ENCODE measurements around the gene MYL3.
"Not testable (repeated sequence)": the region's sequence is repeated elsewhere in the genome, so short reads cannot be mapped to it uniquely, and the experiment has no call there.

MYL3 gene

DNA sequence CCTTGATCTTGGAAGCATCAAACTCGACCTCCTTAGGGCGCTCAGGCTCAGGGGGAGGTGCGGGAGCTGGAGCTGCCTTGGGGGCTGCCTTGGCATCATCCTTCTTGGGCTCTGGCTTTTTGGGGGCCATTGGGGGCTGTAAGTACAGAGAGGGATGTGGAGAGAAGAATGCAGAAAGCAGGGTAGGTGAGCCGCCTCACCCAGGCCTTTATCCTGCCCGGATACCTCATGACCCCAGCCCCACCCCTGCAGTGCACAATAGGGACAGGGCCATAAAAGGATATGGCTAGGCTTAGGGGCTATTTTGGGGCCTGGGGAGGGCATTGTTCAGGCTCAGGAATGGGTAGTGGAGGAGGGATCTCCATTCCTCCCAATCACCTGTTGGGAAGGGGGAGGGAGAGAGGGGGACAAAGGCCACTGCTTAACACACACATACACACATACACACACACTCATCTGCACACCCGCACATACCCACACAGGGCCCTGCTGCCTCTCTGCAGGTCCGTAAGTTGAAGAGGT, at the start of gene MYL3:
Gene MYL3 (minus strand): TSS at position 184 of the 522 bp plus-strand sequence. CDS start 54 bp downstream, at position 130.
- DNase-seq (ENCODE audit: low read depth in 2 of 3, low spot score in 1 of 3) = no peak

DNA sequence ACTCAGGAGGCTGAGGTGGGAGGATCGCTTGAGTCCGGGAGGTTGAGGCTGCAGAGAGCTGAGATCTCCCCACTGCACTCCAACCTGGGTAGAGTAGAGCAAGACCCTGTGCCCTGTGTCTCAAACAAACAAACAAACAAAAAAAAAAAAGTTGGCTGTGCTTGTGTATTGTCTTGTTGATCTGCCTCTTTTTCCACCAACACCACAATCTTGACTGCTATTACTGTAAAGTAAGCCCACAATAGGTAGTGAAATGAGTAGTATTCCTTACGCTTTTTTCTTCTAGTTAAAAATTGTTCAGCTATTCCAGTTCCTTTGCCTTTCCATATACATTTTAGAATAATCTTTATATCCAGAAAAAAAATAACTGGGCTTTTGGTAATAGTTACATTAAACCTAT, 49.7 kb upstream of the MYL3 start:
- DNase-seq (ENCODE audit: low read depth in 2 of 3, low spot score in 1 of 3) = no peak

DNA sequence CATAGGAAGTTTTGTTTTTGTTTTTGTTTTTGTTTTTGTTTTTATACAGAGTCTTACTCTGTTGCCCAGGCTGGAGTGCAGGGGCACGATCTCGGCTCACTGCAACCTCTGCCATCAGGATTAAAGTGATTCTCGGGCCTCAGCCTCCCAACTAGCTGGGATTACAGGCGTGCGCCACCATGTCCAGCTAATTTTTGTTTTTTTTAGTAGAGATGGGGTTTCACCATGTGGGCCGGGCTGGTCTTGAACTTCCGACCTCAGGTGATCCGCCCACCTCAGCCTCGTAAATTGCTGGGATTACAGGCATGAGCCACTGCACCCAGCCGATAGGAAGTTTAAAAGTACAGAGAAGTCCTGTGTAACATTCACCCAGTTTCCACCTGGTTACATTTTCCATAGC, 47.7 kb upstream of the MYL3 start:
- not testable (repeated sequence) for DNase-seq (ENCODE audit: low read depth in 2 of 3, low spot score in 1 of 3)

DNA sequence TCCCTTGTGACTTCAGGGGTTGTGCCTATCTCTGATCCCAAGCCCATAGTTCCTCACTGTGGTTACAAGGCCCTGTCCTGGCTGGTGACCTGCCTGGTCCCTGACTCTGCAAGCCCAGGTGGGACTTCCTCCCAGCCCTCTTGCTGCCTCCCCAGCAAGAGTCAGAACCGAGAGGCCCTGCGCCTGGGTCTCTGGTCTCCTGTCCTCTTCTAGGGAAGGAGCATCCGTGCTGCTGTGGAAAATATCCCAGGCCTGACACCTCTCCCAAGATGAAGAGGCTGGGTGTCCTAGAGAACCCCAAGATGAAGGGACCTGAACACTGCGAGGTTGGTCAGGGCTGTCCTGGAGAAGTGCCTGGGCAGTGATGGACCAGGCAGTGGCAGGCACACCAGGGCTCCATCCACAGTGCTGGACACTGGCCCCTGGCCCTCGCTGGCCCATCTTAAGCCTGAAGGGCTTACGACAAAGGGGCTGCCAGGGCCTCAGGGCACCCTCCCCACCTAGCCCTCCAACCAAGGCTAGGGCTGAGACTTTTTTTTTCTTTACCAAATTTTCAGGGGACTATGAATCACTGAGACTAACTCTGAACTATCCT, 47.0 kb upstream of the MYL3 start:
- DNase-seq (ENCODE audit: low read depth in 2 of 3, low spot score in 1 of 3) = no peak

DNA sequence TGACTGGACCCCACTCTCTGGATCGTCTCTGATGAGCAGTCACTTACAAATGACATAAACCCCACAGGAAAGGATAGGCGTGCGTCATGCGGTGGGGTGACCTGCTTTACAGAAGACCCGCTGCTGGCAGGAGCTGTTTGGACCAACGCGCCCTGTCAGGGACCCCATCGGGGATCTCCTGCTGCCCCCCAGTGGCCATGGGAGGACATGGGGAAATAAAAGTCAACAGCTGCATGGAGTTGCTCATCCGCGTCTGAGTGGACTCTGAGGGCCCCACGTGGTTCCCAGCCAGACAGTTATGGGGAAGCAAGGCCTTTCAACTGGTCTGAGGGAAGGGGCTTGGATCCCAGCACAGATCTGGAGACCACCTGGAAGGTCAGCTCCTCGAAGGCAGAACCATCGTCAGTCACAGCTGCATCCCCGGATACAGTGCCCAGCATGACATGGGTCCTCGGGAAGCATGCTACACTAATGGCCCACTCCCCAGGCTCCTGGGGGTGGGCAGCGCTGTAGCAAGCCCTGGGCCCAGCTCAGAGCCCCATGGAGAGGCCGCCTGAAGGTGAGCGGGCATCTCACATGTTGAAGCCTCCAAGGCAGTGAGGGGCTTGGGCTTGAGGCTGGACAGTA, 46.4 kb upstream of the MYL3 start:
- peak; percentile 73 to 76 (median 74) for DNase-seq (ENCODE audit: low read depth in 2 of 3, low spot score in 1 of 3)

DNA sequence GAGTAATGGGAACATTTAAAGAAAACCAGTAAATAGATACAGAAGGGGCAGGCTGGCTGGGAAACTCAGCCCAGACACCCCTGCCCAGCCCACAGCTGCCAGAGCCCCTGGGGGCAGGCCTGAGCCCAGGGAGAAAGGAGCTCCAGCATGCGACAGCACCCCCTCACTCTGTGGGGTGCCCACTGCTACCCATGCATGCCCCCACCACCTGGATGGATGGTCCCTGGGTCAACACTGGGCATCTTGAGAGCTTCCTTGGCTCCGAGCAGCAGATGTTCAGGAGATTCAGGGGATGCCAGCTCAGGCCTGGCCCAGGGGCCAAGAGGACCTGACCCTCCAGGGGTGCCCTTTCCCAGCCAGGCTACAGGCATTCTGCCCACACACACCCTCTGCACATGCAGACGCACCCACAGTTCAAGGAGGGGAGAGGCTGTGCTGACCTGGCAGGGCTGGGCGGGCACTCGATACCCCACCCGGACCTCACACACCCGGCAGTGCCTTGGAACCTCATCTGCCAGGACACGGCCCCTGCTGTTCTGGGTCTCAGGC, 45.8 kb upstream of the MYL3 start:
- no peak for DNase-seq (ENCODE audit: low read depth in 2 of 3, low spot score in 1 of 3)

DNA sequence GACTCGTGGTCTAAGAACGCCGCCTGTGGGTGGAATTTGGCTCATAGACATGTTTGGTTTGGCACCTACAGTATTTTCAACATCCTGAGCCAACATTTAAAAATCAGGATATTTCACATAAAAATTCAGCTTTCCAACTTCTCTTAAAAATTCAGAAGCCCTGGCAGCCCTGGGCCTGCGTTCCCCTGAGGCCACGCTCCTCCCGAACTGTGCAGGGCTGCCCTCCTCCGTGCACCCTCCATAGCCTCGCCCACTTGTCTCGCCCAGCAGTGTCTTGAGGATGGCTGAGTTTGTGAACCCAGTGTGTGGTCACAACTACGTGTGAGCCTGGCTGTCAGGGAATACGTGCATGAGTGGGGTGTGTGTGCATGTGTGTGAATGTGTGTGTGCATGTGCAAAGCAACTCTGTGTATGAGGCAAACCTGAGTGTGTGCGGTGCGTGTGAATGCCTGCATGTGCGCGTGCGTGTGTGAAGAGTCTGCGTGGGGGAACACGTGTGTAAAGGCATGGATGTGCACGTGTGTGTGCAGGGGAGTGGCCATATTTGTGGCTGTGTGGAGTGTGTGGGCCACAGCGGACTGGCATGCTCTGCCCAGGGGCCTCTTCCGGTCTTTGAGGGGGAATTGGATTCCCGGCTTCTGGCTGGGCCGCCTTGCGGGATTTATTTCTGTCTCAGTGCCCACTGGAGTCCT, 45.2 kb upstream of the MYL3 start:
- no peak for DNase-seq (ENCODE audit: low read depth in 2 of 3, low spot score in 1 of 3)

DNA sequence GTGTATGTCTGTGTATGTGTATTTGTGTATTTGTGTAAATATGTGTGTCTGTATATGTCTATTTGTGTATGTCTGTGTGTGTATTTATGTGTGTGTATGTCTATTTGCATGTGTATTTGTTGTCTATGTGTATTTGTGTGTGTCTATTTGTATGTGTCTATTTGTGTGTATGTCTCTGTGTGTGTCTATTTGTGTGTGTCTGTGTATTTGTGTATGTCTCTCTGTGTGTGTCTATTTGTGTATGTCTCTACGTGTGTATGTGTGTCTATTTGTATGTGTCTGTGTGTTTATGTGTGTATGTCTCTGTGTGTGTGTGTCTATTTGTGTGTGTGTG, 44.7 kb upstream of the MYL3 start:
- DNase-seq (ENCODE audit: low read depth in 2 of 3, low spot score in 1 of 3) = no peak

DNA sequence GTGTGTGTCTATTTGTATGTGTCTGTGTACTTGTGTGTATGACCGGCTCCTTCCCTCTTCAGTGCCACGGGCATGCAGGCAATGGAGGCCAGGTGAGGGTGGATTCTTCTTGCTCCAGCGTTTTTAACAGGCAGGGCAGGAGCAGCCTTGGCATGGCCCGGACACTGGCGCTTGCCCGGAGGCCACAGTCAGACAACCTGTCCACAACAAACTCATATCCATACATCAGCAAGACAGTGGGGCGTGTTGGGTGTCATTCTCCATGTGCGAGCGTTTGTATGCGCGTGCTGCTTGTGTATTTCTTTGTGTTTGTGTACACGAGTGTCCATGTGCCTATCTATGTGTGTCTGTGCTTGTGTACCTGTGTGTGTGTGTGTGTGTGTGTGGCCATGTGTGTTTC, 44.0 kb upstream of the MYL3 start:
- no peak for DNase-seq (ENCODE audit: low read depth in 2 of 3, low spot score in 1 of 3)

DNA sequence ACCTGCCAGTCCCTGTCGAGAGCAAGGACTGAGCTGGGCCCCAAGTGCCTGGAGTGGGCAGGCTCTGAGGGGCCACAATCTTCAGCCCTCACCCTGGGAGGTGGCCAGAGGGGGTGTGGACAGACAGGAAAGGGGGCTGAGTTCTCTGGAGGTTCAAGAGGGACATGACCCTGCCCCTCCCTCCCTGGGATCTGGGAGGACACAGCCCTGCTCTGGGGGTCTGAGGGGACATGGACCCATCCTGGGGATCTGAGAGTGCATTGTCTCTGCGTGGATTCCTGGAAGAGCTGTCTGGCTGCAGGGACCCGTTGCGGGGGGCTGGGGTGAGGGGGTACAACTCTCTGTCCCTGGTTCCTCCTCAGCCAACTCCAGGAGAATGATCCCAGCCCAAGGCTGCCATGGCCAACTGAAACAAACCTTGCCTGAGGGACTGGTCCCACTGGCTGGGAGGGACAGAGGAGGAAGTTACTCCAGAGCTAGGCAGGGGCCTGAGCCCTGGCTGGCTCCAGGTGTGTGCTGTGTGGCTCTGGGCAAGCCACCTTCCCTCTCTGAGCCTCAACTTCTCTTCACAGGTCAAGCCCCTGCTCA, 43.3 kb upstream of the MYL3 start:
- DNase-seq (ENCODE audit: low read depth in 2 of 3, low spot score in 1 of 3) = no peak

DNA sequence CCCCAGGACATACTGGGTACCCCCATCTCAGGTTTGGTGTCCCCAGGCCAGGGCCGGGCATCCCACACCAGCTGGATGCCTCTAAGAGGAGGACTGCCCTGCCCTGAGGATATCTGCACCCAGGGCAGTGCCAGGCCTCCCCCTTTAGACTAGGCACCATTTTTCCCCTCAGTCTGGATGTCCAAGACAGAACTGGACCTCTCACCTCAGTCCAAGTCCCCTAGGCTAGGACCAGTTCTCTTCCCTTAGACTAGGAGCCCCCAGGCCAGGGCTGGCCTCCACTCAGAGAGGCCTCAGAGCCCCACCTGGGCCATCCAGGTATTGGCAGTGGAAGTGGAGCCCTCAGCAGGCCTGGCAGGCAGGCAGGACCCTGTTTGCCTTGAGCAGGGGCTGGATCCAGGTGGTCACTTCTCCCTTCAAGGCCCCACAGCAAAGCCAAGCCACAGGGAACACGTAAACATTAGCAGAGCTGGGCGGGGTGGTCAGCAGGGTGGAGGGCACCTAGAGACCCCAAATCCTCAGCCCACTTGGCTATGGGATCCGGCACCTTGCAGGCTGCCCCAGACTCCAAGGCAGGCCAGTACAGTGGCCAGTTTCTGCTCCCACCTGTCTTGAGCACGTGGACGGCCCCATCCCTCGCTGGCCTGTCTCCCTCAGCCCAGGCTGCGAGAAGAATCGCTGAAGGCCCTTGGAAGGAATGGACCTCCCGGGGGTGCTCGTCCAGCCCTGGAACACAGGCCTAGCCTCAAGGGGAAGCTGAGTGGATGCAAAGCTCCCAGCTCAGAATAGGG, 42.6 kb upstream of the MYL3 start:
- no peak for DNase-seq (ENCODE audit: low read depth in 2 of 3, low spot score in 1 of 3)

DNA sequence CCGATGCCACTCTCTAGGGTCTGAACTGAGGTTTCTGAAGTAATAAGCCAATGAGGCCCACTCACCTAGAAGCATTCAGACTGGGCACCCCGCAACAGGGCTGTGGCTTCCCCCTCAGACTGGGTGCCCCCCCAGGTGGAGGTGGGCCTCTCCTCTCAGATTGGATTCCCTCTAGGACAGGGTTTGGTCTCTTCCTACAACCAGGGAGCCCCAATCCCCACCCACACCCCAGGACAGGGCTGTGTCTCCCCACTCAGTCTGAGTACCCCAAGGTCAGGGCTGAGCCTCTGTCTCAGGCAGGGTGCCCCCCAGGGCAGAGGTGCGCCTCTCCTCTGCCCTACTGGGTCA, 41.9 kb upstream of the MYL3 start:
- DNase-seq (ENCODE audit: low read depth in 2 of 3, low spot score in 1 of 3) = no peak

DNA sequence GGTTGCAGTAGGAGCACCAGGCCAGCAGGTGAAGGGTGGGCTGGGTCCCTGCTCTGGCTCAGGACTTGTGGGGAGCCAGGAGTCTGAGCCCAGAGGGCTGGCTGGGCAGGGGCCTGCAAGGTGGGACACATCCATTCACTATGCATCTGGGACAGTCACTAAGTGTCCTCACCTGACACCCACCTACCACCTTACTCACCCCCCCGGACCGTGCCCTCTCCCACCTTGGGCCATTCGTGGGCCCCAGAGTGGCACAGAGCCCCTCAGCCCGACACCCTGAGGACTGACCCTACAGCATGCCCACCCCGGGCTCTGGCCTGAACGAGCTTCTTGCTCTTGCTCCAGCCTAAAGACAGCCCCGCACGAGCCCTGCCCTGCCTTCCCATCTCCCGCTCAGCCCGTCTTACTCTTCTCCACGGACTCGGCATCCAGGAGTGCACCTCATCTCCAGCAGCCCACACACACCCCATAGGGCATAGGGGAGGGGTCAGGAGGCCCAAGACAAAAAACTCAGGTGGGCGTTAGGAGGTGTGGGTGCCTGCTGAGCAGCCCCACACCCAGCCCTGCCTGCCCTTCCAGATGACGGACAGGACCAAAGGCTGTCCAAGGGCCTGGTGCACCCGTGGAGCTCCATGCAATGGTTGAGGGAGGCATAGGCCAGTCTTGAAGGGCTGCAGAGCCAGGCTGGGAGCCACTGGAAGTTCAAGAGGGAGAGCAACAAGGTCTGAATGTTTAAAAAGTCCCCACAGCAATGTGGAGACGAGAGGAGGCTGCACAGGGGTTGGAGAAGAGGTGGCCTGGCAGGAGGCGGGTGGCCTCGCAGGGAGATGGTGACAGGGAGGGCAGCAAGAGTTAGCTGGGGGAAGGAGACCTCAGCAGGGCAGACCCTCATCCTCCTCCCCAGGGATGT, 41.3 kb upstream of the MYL3 start:
- DNase-seq (ENCODE audit: low read depth in 2 of 3, low spot score in 1 of 3) = no peak

DNA sequence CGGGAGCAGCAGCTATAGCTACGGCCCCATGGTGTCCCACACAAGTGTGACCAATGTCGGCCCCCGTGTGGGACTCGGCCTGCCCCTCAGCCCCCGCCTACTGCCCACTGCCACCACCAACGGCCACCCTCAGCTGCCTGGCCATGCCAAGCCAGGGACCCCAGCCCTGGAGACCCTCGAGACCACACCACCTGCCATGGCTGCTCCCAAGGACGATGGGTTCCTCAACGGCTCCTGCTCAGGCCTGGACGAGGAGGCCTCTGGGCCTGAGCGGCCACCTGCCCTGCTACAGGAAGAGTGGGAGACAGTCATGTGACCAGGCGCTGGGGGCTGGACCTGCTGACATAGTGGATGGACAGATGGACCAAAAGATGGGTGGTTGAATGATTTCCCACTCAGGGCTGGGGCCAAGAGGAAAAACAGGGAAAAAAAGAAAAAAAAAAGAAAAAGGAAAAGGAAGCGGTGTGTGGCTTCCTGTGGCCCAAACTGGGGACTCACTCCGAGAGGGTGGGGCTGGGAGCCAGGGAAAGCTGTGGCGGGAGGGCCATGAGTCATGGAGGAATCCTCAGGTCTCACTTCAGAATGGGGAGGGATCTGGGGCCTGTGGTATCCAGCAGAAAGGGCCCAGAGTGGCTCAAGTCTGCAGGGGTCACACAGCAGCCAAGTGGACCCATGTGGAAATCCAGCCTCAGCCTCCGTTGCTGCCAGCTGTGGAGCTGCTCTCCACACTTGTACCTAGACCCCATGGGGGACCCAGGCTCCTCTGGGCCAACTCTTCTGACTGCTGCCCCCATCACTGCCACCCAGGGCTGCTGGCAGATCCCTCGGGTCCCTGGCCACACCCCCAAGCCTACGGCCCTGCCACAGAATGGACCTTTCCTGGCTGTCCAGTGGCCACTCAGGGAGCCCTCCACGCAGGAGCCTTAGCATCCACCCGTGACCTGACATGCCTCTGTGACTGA, 40.4 kb upstream of the MYL3 start:
- no peak for DNase-seq (ENCODE audit: low read depth in 2 of 3, low spot score in 1 of 3)

DNA sequence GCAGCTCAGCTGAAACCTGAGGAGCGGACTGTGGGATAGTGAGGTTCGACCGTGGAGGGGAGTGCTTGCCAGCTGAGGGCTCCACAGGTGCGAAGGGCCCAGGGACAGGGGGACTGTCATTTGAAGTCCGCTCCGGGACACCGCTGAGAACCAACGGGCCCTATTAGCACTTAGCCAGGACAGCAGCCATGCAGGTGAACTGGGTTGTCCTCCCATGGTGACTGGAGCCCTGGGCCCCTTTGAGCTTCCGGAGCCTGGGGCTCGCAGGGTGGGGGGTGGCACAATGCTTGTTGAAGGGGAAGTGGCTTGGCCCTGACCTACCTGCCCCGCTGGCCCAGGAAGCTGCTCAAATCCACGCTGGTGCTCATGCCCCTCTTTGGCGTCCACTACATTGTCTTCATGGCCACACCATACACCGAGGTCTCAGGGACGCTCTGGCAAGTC, 39.0 kb upstream of the MYL3 start:
- no peak for DNase-seq (ENCODE audit: low read depth in 2 of 3, low spot score in 1 of 3)

DNA sequence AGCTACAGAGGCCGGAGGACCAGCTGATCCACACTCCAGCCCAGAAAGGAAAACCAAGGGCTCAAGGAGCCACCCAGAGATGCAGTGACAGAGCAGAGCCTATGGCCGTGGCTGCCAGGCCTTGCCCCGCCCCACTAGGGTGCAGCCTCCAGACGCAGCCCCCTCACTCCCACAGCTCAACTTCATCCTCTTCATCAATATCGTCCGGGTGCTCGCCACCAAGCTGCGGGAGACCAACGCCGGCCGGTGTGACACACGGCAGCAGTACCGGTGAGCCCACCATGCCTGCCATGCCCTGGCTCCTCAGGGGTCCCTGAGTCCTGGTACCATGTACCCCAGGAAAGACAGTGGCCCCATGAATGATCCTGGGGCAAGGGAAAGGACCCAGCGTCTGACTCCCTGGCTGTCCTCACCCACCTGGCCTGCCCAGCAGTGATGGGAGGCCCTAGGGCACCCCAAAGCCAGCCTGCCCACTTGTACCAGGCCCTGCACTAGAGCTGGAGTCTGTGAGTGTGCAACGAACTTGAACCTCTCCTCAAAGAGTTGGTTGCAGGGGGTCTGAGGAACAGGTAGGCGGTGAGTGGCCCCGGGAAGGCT, 38.4 kb upstream of the MYL3 start:
- DNase-seq (ENCODE audit: low read depth in 2 of 3, low spot score in 1 of 3) = no peak

DNA sequence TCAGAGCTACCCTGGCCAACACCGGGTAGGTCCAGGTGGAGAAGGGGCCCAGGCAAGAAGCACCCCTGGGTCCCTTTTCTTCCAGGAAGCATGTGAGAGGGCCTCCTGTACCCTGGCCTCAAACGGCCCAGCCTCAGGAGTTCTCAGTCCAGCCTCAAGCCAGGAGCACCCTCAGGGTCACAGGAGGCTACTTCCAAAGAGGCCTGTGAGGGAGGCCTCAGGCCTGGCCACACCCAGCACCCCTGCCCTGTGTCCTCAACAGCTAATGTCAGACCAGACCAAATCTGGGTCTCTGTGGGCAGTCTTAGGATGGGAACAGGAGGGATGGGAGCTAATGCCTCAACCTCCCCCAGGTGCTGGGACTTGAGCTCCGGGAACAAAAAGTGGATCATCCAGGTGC, 37.8 kb upstream of the MYL3 start:
- DNase-seq (ENCODE audit: low read depth in 2 of 3, low spot score in 1 of 3) = no peak

DNA sequence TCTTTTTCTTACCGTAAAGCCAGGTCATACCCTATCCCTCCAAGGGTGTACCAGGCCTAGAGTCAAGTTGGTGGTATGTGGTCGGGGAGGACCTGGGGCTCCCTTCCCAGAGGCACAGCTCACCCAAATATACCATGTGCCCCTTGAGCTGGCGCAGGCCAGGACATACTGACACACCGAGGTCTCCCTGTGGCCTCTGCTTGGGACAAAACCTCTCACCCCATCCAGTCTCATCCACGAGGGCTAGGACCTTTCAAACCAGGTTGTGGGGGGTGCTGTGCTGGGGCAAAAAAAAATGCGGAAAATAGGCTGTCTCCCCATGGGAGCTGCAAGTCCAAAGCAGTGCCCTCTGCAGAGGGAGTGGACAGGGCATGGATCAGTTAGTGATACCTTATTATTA, 37.1 kb upstream of the MYL3 start:
- DNase-seq (ENCODE audit: low read depth in 2 of 3, low spot score in 1 of 3) = no peak

DNA sequence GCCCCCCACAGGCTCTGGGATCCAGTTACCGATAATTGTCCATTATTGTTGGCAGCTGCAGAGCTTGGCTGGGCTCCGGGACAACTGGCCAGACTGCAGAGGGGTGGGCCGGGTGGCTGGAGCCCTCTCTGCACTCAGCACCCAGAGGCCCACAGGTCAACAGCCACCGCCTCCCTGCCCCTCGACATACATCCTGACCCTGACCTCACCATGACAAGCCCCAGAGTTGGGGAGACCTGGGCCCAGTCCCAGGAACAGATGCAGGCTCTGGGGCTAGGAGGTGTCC, 36.7 kb upstream of the MYL3 start:
- DNase-seq (ENCODE audit: low read depth in 2 of 3, low spot score in 1 of 3) = no peak
